HG03342 (cell line): ENCODE results near the gene STK32A.
"Not testable (repeated sequence)": the region's sequence is repeated elsewhere in the genome, so short reads cannot be mapped to it uniquely, and the experiment has no call there.

Source experiments
- ATAC-seq: cut with Tn5 transposase; IDR thresholded peaks from one replicate; pipeline ENCODE4 v1.9.1; 2021; ENCODE audit warnings: mild to moderate bottlenecking, moderate library complexity; ENCODE audit not compliant: unreplicated experiment

Gene STK32A

DNA sequence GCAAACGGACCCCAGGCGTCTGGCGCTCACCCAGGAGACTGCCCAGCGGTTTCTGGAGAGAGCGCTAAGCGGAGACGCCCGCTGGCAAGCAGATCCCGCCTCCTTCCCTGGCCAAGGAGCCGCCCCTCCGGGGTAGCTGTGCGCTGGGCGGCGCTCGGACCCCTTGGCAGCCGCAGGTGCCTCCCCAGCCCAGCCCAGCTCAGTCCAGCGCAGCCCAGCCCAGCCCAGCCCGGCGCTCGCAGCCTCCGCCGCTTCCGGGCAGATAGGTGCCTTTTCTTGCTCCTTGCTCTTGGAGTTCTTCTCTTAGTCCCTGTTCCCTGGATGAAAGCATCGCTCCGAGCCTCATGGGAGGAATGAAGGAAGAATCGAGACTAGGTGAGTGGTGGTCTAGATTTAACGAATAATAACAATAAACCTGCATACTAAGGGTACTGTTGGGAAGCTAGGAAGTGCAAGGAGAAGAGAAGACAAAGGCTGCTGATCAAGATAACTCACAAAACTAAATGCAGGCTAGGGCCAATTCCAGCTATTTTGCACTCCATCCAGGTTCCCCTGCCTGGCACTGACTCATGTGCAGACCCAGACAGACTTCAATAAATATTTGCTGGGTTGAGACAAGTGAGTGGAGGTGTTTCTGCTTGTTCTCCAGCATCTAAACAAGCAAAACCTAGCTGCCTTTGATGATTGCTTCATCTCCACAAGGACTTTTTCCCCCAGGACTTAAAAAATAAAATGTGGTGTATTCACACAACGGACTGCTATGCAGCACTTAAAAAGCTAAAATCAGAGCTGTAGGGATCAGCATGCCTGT lies at the start of gene STK32A:
Gene STK32A, plus strand, starts transcription at position 202 of the 811 bp plus-strand sequence. CDS start 4,609 bp downstream, outside the sequence.
- no peak for ATAC-seq

- no peak for ATAC-seq
Measured at GRCh38 chr5:147187099-147187540, 47.7 kb upstream of the STK32A start.

- ATAC-seq = peak; percentile 83
Measured at GRCh38 chr5:147188200-147189108, 46.4 kb upstream of the STK32A start.

- ATAC-seq = no peak
Measured at GRCh38 chr5:147189109-147189424, 45.8 kb upstream of the STK32A start.

DNA sequence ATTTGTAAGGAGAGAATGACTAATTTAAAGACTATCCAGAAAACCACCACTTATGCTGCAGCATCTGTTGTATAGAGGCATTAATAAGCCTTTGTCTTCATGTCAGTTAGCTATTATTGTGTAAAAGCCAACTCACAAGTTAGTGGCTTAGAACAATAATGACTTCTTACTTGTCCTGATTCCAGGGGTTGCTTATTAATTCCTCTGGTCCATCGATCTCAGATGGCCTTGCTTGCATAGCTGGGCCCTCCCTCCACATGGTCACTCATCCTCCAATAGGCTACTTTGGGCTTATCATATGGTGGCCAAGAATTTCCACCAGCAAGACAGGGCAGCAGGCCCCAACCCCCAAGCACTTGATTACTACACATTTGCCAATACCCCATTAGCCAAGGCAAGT lies 44.5 kb upstream of the STK32A start:
- ATAC-seq = peak; percentile 72

DNA sequence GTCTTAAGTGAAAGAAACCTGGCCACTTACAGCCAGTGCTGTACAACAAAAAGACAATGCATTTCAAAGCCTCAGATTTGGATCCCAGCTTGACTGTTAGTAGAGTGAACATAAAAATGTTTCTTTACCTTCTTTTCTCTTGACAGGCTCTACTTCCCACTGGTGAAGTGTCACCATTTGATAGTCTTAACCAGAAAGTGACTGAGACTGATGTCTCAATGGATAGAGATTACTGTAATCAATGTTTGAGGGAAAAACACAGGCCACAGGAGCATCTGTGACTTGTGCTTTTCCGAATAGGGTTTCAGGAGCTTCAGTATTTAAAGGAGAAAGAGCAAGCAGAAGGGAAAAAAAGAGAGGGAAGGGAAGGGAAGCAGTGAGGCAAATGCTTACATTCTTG lies 41.7 kb upstream of the STK32A start:
- ATAC-seq = no peak

- no peak for ATAC-seq
Measured at GRCh38 chr5:147200004-147200403, 34.8 kb upstream of the STK32A start.

DNA sequence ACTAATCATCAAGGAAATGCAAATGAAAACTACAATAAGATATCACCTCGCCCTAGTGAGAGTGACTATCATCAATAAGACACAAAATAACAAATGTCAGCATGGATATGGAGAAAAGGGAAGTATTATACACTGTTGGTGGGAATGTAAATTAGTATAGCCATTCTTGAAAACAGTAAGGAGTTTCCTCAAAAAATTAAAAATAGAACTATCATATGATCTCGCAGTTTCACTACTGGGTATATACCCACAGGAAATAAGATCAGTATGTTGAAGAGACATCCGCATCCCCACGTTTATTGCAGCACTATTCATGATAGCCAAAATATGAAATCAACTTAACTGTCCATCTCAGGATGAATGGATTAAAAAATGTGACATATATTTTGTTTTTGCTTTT lies 31.6 kb upstream of the STK32A start:
- no peak for ATAC-seq

DNA sequence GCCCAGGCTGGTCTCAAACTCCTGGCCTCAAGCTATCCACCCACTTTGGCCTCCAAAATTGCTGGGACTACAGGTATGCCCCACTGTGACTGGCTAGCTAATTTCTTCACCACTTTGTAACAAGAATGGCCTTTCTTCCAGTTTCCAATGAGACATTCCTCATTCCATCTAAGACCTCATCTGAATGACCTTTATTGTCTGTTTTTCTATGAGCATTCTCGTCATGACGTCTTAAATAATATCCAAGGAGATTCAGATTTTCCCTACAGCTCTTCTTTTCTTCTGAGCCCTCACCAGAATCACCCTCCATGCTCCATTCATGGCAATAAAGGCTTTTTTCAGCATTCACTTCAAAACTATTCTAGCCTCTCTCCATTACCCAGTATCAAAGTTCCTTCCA lies 30.2 kb upstream of the STK32A start:
- no peak for ATAC-seq

GRCh38 chr5:147208134-147208533 lies 26.7 kb upstream of the STK32A start:
- ATAC-seq = no peak

DNA sequence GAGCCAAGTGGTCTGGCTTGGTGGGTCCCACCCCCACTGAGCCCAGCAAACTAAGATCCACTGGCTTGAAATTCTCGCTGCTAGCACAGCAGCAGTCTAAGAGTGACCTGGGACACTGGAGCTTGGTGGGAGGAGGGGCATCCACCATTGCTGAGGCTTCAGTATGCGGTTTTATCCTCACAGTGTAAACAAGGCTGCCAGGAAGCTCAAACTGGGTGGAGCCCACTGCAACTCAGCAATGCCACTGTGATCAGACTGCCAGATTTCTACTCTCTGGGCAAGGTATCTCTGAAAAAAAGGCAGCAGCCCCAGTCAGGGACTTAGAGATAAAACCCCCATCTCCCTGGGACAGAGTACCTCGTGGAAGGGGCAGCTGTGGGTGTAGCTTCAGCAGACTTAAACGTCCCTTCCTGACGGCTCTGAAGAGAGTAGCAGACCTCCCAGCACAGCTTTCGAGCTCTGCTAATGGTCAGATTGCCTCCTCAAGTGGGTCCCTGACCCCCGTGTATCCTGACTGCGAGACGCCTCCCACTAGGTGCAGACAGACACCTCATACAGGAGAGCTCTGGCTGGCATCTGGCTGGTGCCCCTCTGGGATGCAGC lies 18.2 kb upstream of the STK32A start:
- ATAC-seq = no peak

GRCh38 chr5:147223343-147223742 lies 11.5 kb upstream of the STK32A start:
- ATAC-seq = no peak

DNA sequence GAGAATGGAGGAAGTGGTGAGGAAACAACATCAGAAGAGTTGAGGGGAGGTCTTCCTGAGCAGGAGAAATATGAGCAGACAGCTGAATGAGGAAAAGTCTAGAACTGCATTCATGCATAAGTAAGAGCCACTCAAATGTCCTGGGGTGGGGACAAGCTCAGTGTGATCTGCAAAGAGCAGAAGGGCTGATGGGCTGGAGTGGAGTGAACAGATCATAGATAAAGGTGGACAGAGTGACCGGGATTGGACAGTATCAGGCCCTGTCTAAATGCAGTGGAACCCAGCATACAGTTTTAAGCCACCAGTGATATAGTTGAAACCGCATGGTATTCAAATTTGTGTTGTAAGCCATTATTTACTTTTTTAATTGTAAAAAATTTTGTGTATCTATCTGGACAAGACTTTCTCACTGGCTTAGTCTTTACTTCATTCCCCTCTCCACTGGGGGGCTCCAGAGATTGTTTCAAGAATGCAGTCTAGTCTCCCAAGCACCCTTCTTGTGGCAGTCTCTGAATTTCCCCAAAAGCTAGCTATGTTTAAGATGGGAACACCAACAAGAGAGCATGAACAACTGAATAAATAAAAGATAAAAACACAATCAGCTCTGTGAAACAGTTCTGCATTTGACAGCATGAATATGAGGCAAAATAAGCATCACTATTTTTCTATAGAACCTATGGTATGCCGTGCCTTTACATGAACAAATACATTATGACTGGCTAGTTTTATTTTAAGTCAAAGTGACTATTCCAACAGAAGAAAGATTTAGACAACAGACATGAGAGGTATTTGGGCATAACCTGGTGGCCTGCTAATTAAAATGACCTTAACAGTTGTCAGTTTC lies 10.7 kb upstream of the STK32A start:
- ATAC-seq = peak; percentile 46

- no peak for ATAC-seq
Measured at GRCh38 chr5:147225938-147226337, 8.9 kb upstream of the STK32A start.

DNA sequence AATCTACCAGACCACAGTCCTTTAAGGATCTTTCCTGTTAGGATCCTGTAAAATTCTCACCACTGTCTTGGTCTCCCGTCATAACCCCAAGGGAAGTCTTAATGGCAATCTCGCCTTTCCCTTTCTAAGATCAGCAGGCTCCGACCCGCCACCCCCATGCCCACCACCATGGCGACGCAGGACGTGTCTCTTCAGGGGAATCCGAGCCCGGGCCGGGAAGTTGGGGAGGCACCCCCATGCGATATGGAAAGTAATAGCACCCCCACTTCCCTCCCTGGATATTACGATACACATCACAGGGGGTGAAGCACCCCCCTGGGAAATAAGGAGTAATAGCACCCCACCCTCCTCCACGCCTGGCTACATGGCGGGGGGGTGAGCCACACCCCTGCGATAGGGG lies 8.3 kb upstream of the STK32A start:
- no peak for ATAC-seq

GRCh38 chr5:147234239-147234824 lies 494 bp upstream of the STK32A start:
- ATAC-seq = no peak

GRCh38 chr5:147240266-147240985 lies 5.6 kb downstream of the STK32A start:
- no peak for ATAC-seq

DNA sequence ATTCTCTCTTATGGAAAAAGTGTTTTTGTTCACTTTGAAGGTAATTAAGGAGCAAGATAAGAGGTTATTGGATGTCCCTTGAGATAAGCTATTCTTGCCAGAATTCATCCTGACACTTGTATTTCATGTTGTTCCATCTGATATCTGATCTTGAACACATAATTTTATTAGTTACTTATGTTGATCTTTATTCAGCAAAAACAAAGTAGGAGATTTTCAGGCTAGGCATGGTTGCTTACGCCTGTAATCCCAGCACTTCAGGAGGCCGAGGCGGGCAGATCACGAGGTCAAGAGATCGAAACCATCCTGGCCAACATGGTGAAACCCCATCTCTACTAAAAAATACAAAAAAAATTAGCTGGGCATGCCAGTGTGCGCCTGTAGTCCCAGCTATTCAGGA lies 8.4 kb downstream of the STK32A start:
- ATAC-seq = not testable (repeated sequence)

DNA sequence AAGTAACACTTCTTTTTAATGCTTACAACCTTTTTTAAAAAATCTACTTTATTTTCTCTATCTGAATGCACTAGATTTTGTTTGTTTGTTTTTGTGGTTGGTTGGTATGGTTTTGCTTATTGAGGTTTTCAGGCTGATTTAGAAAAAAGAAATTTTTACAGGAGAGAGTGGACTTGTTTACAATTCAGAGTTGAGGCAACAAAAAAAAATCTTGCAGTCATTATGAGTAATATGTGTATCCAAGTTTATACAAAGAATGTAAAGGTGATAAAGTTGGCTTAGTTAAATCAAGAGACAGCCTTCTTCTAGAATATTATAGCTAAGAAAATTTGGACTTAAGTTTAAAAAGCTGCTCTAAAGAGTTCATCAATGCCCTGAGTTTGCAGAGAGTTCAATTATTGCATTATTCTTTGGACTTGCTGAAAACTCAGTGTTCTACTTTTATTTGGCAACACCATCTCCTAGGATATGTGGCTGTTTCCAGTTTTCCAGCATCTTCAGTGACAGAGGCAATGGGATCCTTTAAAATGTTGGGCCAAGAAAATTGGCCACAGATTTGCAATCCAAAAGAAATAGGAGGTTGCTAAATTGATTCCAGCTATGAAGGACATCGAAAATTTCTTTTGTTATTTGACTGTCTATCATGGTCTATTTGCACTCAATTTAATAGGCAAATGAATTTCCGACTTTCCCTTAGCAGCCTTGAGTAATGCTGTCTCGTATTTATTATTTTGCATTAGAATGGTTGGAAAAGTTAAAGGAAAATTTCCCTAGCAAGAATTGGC lies 10.7 kb downstream of the STK32A start:
- no peak for ATAC-seq
